ENCODE data around the gene GINS2. TPM values are rescaled to one million over a fixed set of nuclear protein-coding genes. Genes with fewer than 3 reads are reported as not detected.

GINS2 gene
- total and polyA plus RNA-seq, 2 donors (not counting 3 experiments of a cell fraction or from before 2014, with no cell fraction given) = 10.4 to 24.1 TPM

GRCh38 chr16:85631802-85632393 lies 56.9 kb downstream of the GINS2 start:
- H3K9ac ChIP-seq (replicated peaks; ENCODE audit: extremely low read depth, insufficient read depth, low read length) = no peak overlapping the region
- POLR2A ChIA-PET = no interaction called here
- FAIRE-seq (no peak), DNase-seq (ENCODE audit: low read depth, low spot score) (no peak)
- H3K4me3 ChIP-seq (replicated peaks in 1 of 3; ENCODE audit: insufficient read depth in 1 of 3, low read depth in 1 of 3, low read length in 3 of 3) = no peak overlapping the region
- TF ChIP-seq JUN (IDR thresholded peaks at IDR 0.05; ENCODE audit: borderline replicate concordance, insufficient read depth, insufficient read length, low read depth) = no peak
- TF ChIP-seq CTCF (IDR thresholded peaks at IDR 0.05; ENCODE audit: extremely low read depth in 1 of 2, insufficient read depth in 1 of 2, low read depth in 1 of 2, low read length in 2 of 2) = no peak
- no peak for TF ChIP-seq GATA2 (IDR thresholded peaks at IDR 0.05; ENCODE audit: insufficient read depth, insufficient read length, low read depth, low read length)
- TF ChIP-seq MYC (IDR thresholded peaks at IDR 0.05; ENCODE audit: low read depth, low read length) = no peak
- no peak for TF ChIP-seq FOS (IDR thresholded peaks at IDR 0.05; ENCODE audit: borderline replicate concordance, insufficient read depth, low read length)
- TF ChIP-seq MAX (IDR thresholded peaks at IDR 0.05; ENCODE audit: insufficient read depth, insufficient read length) = no peak
- TF ChIP-seq POLR2A (IDR thresholded peaks at IDR 0.05; ENCODE audit: low read depth, low read length) = no peak
- TF ChIP-seq POLR2AphosphoS5 (IDR thresholded peaks at IDR 0.05; ENCODE audit: insufficient read depth, low read depth, low read length) = no peak
- no peak for TF ChIP-seq EZH2 (IDR thresholded peaks at IDR 0.05; ENCODE audit: borderline replicate concordance, low read depth, low read length, severe bottlenecking)
- no peaks in the 10 kb centered on the region for H3K9me3 ChIP-seq (replicated peaks; ENCODE audit: control insufficient read depth, insufficient read depth, low read length)
- H2AFZ ChIP-seq (ENCODE audit: low read depth, low read length) = no peak overlapping the region
- H3K27ac ChIP-seq (ENCODE audit: insufficient read depth, low read depth, low read length) = no peak overlapping the region
- no peaks in the 10 kb centered on the region for H3K27me3 ChIP-seq (ENCODE audit: control insufficient read depth in 2 of 2, insufficient read depth in 2 of 2, low read length in 2 of 2)
- CTCF ChIA-PET = interaction anchor here (3.1 kb wide), 1 partner anchor 15 kb away, joined by 12 read pairs; no protein-coding TSS in a partner anchor
- H4K20me1 ChIP-seq (replicated peaks; ENCODE audit: control insufficient read depth, extremely low read depth, insufficient read depth, low read length) = no peaks in the 10 kb centered on the region
- H3K4me2 ChIP-seq (ENCODE audit: insufficient read depth, low read length) = no peak overlapping the region
- no peaks in the 10 kb centered on the region for H3K36me3 ChIP-seq (ENCODE audit: control insufficient read depth in 2 of 2, extremely low read depth in 1 of 2, insufficient read depth in 2 of 2, low read length in 2 of 2)
- no peaks in the 10 kb centered on the region for H3K4me1 ChIP-seq (ENCODE audit: control insufficient read depth, extremely low read depth, insufficient read depth, low read length)
- dilution Hi-C loops (cut with MboI; ENCODE audit: extremely low pct_ligation_motif_present, low sequenced_read_pairs) (no loop called here), intact Hi-C loops (cut with micrococcal nuclease) (no loop called here)
- BruUV-seq (replicated peaks) = no TSS peak
- H3K79me2 ChIP-seq (ENCODE audit: control insufficient read depth, insufficient read depth, low read length) = no peaks in the 10 kb centered on the region
- no peaks in the 10 kb centered on the region for H3K9me1 ChIP-seq (replicated peaks; ENCODE audit: control insufficient read depth, extremely low read depth, insufficient read depth, low read length)

Measured in endothelial cell of umbilical vein (primary cell).